Measurements from ENCODE around the gene PTPN3.

- TF ChIP-seq CTCF (optimal IDR thresholded peaks at IDR 0.05 in 1 of 3, IDR thresholded peaks at IDR 0.05 in 1 of 3, conservative IDR thresholded peaks at IDR 0.05 in 1 of 3; ENCODE audit: extremely low read depth in 1 of 3, insufficient read depth in 2 of 3, low read length in 3 of 3) (no peak), EZH2 (IDR thresholded peaks at IDR 0.05; ENCODE audit: low read length) (no peak)
Observed at GRCh38 chr9:109449036-109449798, 48.9 kb downstream of the PTPN3 start.
